Measurements from ENCODE around the gene GID4.

GRCh38 chr17:18018411-18018921, 20.7 kb upstream of the GID4 start:
- no peak for TF ChIP-seq TAF1 (IDR thresholded peaks at IDR 0.05; ENCODE audit: borderline replicate concordance, insufficient read depth, low read length)
- no peak for TF ChIP-seq FOXP2 (optimal IDR thresholded peaks at IDR 0.05; ENCODE audit: borderline replicate concordance, extremely low read depth, extremely low read length, insufficient read depth)
- TF ChIP-seq POLR2AphosphoS5 (IDR thresholded peaks at IDR 0.05; ENCODE audit: low read depth, low read length): no peak
